Forelimb muscle (tissue), 1 donor: ENCODE measurements around the gene PARP11. TPM values are rescaled to one million over a fixed set of nuclear protein-coding genes. Genes with fewer than 3 reads are reported as not detected.

Experiments
- DNase-seq: peaks from one replicate; pipeline ENCODE4 v3.0.0-alpha.2; 2013; ENCODE audit warnings: low read depth
- polyA plus RNA-seq: library from polyadenylated mRNA; unstranded; fragments of 120-200 nt; gene quantifications from one replicate; pipeline ENCODE4 v1.2.1, GENCODE V29; 2013; ENCODE audit not compliant: insufficient read length

Gene PARP11, protein sequence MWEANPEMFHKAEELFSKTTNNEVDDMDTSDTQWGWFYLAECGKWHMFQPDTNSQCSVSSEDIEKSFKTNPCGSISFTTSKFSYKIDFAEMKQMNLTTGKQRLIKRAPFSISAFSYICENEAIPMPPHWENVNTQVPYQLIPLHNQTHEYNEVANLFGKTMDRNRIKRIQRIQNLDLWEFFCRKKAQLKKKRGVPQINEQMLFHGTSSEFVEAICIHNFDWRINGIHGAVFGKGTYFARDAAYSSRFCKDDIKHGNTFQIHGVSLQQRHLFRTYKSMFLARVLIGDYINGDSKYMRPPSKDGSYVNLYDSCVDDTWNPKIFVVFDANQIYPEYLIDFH
- polyA plus RNA-seq = 7.1 TPM

DNA sequence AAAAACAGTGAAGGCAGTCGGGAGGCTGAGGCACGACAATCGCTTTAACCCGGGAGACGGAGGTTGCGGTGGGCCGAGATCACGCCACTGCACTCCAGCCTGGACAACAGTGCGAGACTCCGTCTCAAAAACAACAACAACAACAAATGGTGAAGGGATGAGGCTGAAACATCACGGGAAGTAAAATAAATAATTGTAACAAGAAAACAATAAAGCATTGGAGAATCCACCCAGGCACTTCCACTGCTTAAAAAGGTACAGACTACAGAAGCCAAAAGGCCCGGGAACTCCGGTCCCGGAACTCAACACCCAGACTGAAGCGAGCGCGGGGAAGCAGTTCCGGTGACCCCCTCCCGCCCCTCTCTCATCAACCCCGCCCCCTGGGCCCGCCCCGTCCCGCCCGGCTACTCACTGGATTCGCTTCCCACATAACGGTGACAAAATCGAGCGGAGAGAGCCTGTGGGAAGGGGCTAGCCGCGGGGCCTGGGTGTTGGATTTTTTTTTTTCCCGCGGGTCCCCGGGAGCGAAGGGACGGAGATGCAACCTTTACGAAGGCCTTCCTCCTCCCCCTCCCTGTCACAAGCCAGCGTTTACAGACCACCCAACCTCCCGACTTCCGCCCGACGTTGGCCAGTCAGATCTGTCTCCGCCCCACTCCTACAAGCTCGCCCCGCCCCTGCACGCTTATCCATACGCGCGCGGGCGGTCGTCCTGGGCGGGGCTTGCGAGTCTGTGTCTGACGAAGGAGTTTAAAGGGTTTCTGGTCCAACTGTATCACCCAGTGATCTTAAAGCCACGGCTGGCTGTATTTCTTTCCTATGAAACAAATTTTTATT, at the start of gene PARP11:
Gene PARP11, minus strand, starts transcription at position 600 of the 837 bp plus-strand sequence. Its CDS starts 170 bp downstream, at position 430.
- peak; percentile 93 for DNase-seq

- no peak for DNase-seq
These were observed 48.8 kb upstream of the PARP11 start for GRCh38 chr12:3922033-3922432.

- no peak for DNase-seq
These were observed 48.3 kb upstream of the PARP11 start for GRCh38 chr12:3921526-3921925.

- no peak for DNase-seq
These were observed 47.9 kb upstream of the PARP11 start for GRCh38 chr12:3921151-3921471.

- DNase-seq = no peak
These were observed 47.4 kb upstream of the PARP11 start for GRCh38 chr12:3920351-3921150.

DNA sequence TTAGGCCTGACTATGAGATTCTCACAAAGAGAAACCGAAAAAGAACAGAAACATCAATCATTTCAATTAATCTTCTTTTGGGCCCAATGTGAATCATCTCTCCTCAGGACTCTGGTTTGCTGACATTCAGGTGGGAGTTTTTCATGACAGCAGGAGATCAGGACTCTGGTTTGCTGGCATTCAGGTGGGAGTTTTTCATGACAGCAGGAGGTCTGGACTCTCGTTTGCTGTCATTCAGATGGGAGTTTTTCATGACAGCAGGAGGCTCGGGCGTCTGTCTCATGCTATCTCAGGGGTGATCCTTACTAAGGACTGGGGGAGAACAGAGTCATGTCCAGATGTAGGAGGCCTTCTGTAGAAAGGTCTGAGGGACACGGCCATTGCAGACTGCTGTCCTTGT, 40.1 kb upstream of the PARP11 start:
- DNase-seq = no peak

DNA sequence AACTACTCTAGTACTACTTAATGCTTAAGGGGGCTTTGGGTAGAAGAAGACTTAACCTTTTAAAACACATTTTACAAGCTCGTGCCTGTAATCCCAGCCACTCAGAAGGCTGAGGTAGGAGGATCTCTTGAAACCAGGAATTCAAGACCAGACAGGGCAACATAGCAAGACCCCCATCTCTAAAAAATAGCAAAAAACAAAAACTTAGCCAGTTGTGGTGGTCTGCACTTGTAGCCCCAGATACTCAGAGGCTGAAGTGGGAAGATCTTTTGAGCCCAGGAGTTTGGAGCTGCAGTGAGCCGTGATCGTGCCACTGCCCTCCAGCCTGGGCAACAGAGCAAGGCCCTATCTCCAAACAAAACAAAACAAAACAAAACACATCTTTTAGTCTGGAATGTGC, 39.7 kb upstream of the PARP11 start:
- no peak for DNase-seq

DNA sequence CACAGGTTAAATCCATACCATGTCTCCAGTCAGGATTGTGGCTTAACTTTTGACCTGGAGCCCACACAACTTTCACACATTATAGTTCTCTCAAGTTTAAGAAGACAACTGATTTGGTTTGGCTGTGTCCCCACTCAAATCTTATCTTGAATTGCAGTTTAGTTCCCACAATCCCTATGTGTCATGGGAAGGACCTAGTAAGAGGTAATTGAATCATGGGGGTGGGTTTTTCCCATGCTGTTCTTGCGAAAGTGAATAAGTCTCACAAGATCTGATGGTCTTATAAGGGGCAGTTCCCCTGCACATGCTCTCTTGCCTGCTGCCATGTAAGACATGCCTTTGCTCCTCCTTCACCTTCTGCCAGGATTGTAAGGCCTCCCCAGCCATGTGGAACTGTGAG, 38.2 kb upstream of the PARP11 start:
- no peak for DNase-seq

DNA sequence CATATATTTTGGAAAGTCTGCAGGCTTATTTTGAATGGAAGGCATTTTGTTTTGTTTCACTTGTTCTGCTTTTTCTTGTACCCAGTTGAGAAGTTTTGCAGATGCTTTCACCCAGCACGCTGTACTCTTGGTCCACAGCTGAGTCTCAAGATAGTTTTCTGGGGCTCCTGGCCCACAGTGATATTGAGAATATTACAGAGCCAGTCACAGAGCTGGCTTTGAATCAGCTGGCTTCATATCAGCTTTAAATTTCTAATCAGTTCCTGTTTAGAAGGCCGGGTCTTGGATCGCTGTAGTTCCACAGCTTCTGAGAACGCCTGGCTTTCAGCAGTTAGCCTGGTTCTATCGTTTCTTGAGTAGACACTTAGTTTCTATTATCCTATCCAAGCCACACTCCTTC, 32.5 kb upstream of the PARP11 start:
- no peak for DNase-seq

DNA sequence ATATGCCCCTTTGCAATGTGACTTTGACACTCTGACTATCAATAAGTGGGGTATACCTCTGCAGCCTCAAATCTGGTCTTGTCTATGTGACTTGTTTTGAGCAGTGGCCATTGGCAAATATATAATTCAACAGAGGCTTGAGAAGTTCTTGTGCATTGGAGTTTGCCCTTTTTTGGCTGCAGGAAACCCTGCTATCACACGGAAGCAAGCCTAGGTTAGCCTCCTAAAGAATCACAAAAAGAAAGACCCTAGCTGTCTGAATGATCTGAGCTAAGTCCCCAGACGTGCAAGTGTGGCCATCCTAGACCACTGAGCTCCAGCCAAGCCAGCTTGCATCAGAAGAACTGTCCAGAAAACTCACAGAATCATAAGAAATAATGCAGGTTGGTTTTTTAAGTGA, 31.8 kb upstream of the PARP11 start:
- DNase-seq = no peak

DNA sequence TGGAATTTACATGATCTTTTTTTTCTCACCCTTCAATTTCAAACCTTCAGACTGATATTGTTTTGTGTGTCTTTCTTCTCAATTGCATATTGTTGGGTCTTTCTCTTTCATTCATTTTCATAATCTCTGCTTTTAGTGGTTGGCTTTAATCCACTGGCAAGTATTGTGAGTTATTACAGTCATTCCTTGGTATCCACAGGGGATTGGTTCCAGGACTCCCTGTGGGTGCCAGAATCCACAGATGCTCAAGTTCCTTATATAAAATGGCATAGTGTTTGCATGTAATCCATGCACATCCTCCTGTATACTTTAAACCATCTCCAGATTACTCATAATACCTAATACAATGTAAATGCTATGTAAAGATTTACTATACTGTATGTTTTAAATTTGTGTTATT, 29.7 kb upstream of the PARP11 start:
- no peak for DNase-seq

DNA sequence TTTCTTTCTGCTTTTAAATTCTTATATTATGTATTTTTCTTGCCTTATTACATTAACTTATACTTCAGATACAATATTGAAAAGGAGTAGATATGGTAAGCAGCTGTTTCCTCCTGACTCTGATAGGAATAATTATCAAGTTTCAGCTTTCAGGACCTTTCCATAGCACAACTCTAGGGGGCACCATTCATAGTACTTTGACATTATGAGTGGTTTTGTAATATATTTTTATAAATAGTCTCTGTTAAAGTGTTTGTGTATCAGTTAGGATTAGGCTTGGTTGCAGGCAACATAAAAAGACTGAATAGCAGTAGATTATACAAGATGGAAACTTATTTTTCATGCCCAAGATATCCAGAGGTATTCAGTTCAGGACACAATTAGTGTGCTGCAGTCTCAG, 27.9 kb upstream of the PARP11 start:
- no peak for DNase-seq

GRCh38 chr12:3898756-3899155, 25.6 kb upstream of the PARP11 start:
- no peak for DNase-seq

DNA sequence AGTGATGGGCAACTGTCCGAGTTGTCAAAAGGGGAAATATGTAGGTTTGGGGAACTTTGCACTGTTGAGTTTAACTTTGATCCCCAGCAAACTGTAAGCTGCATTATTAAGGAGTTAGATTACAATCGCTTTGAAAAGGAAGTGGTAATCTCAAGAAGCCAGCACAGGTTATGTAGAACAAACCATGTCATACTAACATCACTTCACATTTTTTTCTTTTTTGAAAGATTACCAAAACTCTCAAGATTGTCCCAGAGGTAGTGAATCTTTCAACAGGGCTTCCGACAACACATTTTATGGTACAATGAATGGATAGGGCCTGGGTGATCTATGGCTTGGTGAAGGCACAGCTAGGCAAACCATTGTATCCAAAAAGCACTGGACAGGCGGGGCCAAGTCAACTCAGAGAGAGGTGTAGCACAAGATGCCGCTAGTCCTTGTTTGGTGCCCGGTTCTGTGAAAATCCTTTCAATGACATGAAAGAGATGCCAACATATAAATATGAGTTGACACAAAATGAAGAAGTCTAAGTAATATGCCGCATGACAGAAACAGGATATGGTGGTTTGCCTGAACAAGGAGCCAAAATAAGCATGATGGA, 24.3 kb upstream of the PARP11 start:
- DNase-seq = no peak

- no peak for DNase-seq
These were observed 23.7 kb upstream of the PARP11 start for GRCh38 chr12:3896801-3897351.

GRCh38 chr12:3896356-3896755, 23.2 kb upstream of the PARP11 start:
- no peak for DNase-seq

DNA sequence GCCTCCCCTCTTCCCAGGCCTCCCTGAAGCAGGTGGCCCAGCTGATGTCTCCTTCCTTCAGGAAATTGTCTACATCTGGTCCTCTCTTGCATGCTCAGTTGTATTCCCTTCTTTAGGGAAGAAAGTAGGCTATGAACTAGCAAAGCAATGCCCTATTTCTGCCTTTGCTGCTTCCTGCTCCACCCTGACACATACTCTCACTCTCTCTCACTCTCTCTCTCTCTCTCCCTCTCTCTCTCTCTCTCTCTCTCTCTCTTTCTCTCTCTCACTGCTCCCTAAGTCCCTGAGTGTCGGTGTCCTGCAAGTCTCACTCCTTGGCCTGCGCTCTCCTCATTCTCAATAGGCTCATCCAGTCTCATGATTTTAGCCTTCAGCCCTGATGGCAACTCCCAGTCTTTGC, 19.4 kb upstream of the PARP11 start:
- DNase-seq = no peak

DNA sequence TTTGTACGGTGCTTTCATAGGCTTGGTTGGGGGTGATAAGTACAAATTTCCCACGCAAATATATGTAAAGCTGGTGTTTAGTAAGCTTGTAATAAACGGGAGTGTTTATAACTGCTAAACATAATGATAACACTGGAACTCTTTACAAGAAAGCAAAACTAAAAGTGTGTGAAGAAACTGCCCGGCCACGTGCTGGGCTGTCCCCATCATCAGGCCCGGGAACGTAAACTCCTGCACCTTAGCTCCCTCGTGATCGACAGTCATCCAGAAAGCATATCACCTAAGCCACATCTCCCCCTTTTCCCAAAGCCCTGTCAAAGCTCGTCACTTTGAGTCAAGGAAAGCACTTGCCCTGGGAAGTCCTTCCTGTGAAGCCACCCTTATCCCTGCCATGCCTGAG, 18.0 kb upstream of the PARP11 start:
- no peak for DNase-seq

GRCh38 chr12:3888659-3889058, 15.5 kb upstream of the PARP11 start:
- DNase-seq = no peak

DNA sequence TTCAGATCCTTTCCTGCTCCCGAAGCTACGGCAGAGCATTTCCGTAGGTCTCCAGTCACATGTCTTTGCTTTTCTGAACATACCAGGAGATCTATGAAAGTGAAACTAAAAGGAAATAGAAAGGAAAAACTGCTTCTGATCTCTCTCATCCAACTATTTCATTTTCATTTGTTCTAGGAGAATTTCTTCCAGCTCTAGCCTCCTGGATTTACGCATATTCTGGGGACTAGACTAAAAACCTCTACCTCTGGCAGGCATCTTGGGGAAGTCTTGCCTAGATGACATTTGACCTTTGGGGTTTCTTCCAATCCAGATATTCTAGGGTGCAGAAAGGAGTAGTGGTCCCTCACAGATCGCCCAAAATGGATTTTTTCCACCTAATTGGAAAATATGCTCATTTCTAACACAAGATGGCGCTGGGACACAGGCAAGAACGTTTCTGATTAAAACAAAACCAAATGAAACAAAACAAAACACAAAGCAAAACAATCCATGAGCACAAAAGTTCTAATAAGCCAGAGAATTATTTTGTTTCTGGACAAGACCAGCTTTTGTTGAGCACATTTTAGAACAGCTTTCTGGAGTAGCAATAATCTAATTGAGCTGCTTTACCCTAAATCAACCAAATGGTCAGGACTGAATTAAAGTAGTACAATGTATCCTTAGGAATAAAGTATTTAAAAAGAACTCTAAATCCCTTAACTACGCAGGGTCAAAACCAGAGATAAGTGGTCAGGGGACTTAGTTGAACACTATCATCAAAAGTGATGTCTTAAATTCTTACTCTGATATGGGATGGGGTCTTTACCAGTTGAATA, 12.3 kb upstream of the PARP11 start:
- DNase-seq = peak; percentile 76

- no peak for DNase-seq
These were observed 11.5 kb upstream of the PARP11 start for GRCh38 chr12:3884671-3885070.
